ENCODE data around the gene ASAP3.

- TF ChIP-seq CTCF (IDR thresholded peaks at IDR 0.05): no peak
- no peak for TF ChIP-seq MAZ (IDR thresholded peaks at IDR 0.05; ENCODE audit: borderline replicate concordance, low read depth, low read length)
- no peak for TF ChIP-seq CBX8 (IDR thresholded peaks at IDR 0.05)
- no peak for TF ChIP-seq SREBF2 (IDR thresholded peaks at IDR 0.05)
- TF ChIP-seq PBX3 (IDR thresholded peaks at IDR 0.05): no peak
- TF ChIP-seq HDAC2 (IDR thresholded peaks at IDR 0.05): no peak
- TF ChIP-seq POLR2A (IDR thresholded peaks at IDR 0.05; ENCODE audit: low read length): no peak
- no peak for TF ChIP-seq NPAS2 (CRISPR knock-in tag; IDR thresholded peaks at IDR 0.05; ENCODE audit: borderline replicate concordance)
- TF ChIP-seq CEBPB (IDR thresholded peaks at IDR 0.05): no peak
Measured at GRCh38 chr1:23394684-23395083, 89.3 kb downstream of the ASAP3 start.

Measured in A549 (cell line).